K562 (cell line): ENCODE data around the gene PIK3CB. TPM values are rescaled to one million over a fixed set of nuclear protein-coding genes. Genes with fewer than 3 reads are reported as not detected.

Experiments used
- BRD4 ChIP-seq: fragments of 200-600 bp; sonication (generic); IDR thresholded peaks from 2 replicates; pipeline ENCODE4 v1.6.1; 2017; ENCODE audit warnings: inconsistent platforms
- CBX1 ChIP-seq: sonication (generic); IDR thresholded peaks from 2 replicates; pipeline ENCODE4 v1.6.1; 2016; ENCODE audit warnings: antibody characterized with exemption, low read depth, mild to moderate bottlenecking
- CXXC5 ChIP-seq: fragments of 250-450 bp; sonication (Bioruptor Pico); IDR thresholded peaks from 2 replicates; pipeline ENCODE4 v1.8.0; 2022; ENCODE audit warnings: inconsistent platforms, mild to moderate bottlenecking, moderate library complexity
- EHMT2 ChIP-seq: fragments of 450-650 bp; IDR thresholded peaks from 2 replicates; pipeline ENCODE4 v1.6.1; 2018; ENCODE audit warnings: antibody characterized with exemption
- ETV5 ChIP-seq: sonication (generic); formaldehyde crosslinking; IDR thresholded peaks from 2 replicates; pipeline ENCODE4 v1.4.0; 2020; ENCODE audit warnings: low read depth, mild to moderate bottlenecking, missing genetic modification reagents
- HNRNPL ChIP-seq: fragments of 200-400 bp; formaldehyde crosslinking; IDR thresholded peaks from 2 replicates; pipeline ENCODE4 v1.6.1; 2017; ENCODE audit warnings: low read depth, mild to moderate bottlenecking, low read length
- LARP7 ChIP-seq: fragments of 450-650 bp; IDR thresholded peaks from 2 replicates; pipeline ENCODE4 v1.6.1; 2016
- MEF2D ChIP-seq: conservative IDR thresholded peaks from 2 replicates; pipeline ENCODE4 v1.6.1; 2016; ENCODE audit warnings: low read depth, missing genetic modification characterization, missing compliant biosample characterization
- MTF1 ChIP-seq: fragments of 250-450 bp; sonication (Bioruptor Pico); IDR thresholded peaks from 2 replicates; pipeline ENCODE4 v1.9.0; 2021; ENCODE audit warnings: moderate library complexity, mild to moderate bottlenecking, inconsistent platforms, borderline replicate concordance
- MYBL2 ChIP-seq, 2 experiments: fragments of 450-650 bp in 1 of 2; sonication (generic) in 1 of 2; formaldehyde crosslinking in 1 of 2; IDR thresholded peaks; 2 replicates each; pipeline versions ENCODE4 v1.6.1 to v1.8.1; 2017 to 2022; ENCODE audit warnings: borderline replicate concordance in 1 of 2, inconsistent platforms in 1 of 2, low read depth in 1 of 2, mild to moderate bottlenecking in 1 of 2, missing genetic modification reagents in 1 of 2, moderate library complexity in 1 of 2
- NRF1 ChIP-seq, 2 experiments: fragments of 450-650 bp; IDR thresholded peaks in 1 of 2; conservative IDR thresholded peaks in 1 of 2; 2 replicates each; pipeline ENCODE4 v1.6.1; 2014; ENCODE audit warnings: mild to moderate bottlenecking in 2 of 2
- PKNOX1 ChIP-seq: fragments of 450-650 bp; IDR thresholded peaks from 2 replicates; pipeline ENCODE4 v1.6.1; 2016
- RBM25 ChIP-seq: fragments of 200-400 bp; formaldehyde crosslinking; IDR thresholded peaks from 2 replicates; pipeline ENCODE4 v1.6.1; 2018; ENCODE audit warnings: low read length, low read depth, moderate library complexity; ENCODE audit not compliant: severe bottlenecking
- RFX5 ChIP-seq: IDR thresholded peaks from 2 replicates; pipeline ENCODE4 v1.6.1; 2011; ENCODE audit warnings: low read depth, mild to moderate bottlenecking, improper control_type of control experiment, low read length
- RNF2 ChIP-seq: sonication (generic); IDR thresholded peaks from 2 replicates; pipeline ENCODE4 v1.6.1; 2016
- SIN3A ChIP-seq, 2 experiments: fragments of 150-350 bp in 1 of 2; IDR thresholded peaks; 2 replicates each; pipeline ENCODE4 v1.6.1; 2011 to 2016; ENCODE audit warnings: borderline replicate concordance in 2 of 2, low read depth in 2 of 2, low read length in 2 of 2, mild to moderate bottlenecking in 2 of 2, moderate library complexity in 2 of 2; ENCODE audit not compliant: control insufficient read depth in 1 of 2
- polyA plus RNA-seq, 8 experiments: library from polyadenylated mRNA; depleted of rRNA in 4 of 8; stranded (reverse) in 5 of 8; unstranded in 3 of 8; fragments of >200 nt; fragmentation: Nextera tagmentation in 2 of 8; fragmentation: Illumina TruSeq in 1 of 8; extraction: Ambion mirVana in 2 of 8; extraction: Trizol in 1 of 8; gene quantifications; 2 replicates each; pipeline versions ENCODE4 v1.2.1 to v1.2.3, GENCODE V29; 2011 to 2014; ENCODE audit warnings: inconsistent platforms in 1 of 8, missing spikeins in 1 of 8
- total RNA-seq, 7 experiments: library from RNA; depleted of rRNA in 6 of 7; stranded (reverse); fragments of >200 nt in 6 of 7; fragmentation: Illumina TruSeq in 2 of 7; extraction: Trizol in 2 of 7; gene quantifications; 2 replicates each; pipeline versions ENCODE4 v1.2.1 to v1.2.3, GENCODE V29; 2011 to 2021; ENCODE audit warnings: low replicate concordance in 1 of 7
- TF ChIP-seq, protein P1 (sequence below), 2 experiments: fragments of 450-650 bp in 1 of 2; sonication (generic) in 1 of 2; formaldehyde crosslinking in 1 of 2; IDR thresholded peaks; 2 replicates each; pipeline versions ENCODE4 v1.7.1 to v1.9.0; 2016 to 2022; ENCODE audit warnings: inconsistent platforms in 1 of 2, mild to moderate bottlenecking in 1 of 2, missing genetic modification reagents in 1 of 2
- TF ChIP-seq, protein P2 (sequence below): fragments of 250-450 bp; sonication (Bioruptor Pico); IDR thresholded peaks from 2 replicates; pipeline ENCODE4 v1.8.0; 2022; ENCODE audit warnings: inconsistent platforms, mild to moderate bottlenecking, moderate library complexity, borderline replicate concordance

The PIK3CB gene
- total and polyA plus RNA-seq, 9 of the 15 experiments (the other 6 are each of a cell fraction or from before 2014, with no cell fraction given), result 15.3 to 62.6 (median 28.3) TPM

GRCh38 chr3:138863776-138864113, 29.0 kb upstream of the PIK3CB start (continued):
- TF ChIP-seq, protein P1, sequence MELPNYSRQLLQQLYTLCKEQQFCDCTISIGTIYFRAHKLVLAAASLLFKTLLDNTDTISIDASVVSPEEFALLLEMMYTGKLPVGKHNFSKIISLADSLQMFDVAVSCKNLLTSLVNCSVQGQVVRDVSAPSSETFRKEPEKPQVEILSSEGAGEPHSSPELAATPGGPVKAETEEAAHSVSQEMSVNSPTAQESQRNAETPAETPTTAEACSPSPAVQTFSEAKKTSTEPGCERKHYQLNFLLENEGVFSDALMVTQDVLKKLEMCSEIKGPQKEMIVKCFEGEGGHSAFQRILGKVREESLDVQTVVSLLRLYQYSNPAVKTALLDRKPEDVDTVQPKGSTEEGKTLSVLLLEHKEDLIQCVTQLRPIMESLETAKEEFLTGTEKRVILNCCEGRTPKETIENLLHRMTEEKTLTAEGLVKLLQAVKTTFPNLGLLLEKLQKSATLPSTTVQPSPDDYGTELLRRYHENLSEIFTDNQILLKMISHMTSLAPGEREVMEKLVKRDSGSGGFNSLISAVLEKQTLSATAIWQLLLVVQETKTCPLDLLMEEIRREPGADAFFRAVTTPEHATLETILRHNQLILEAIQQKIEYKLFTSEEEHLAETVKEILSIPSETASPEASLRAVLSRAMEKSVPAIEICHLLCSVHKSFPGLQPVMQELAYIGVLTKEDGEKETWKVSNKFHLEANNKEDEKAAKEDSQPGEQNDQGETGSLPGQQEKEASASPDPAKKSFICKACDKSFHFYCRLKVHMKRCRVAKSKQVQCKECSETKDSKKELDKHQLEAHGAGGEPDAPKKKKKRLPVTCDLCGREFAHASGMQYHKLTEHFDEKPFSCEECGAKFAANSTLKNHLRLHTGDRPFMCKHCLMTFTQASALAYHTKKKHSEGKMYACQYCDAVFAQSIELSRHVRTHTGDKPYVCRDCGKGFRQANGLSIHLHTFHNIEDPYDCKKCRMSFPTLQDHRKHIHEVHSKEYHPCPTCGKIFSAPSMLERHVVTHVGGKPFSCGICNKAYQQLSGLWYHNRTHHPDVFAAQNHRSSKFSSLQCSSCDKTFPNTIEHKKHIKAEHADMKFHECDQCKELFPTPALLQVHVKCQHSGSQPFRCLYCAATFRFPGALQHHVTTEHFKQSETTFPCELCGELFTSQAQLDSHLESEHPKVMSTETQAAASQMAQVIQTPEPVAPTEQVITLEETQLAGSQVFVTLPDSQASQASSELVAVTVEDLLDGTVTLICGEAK (IDR thresholded peaks at IDR 0.05), result no peak
- TF ChIP-seq, protein P1 (CRISPR knock-in tag; IDR thresholded peaks at IDR 0.05), result no peak
- TF ChIP-seq CXXC5 (CRISPR knock-in tag) (0 out of 2 replicates have a peak, but pooled peaks have one; percentile 13), ETV5 (CRISPR knock-in tag) (no peak), PKNOX1 (no peak), MTF1 (CRISPR knock-in tag) (no peak), SIN3A (IDR thresholded peaks at IDR 0.05; ENCODE audit: borderline replicate concordance in 2 of 2, control insufficient read depth in 1 of 2, low read depth in 2 of 2, low read length in 2 of 2) (no peak), RBM25 (no peak), CBX1 (peak; percentile 82; the same call in 1 of the 2 replicates), HNRNPL (no peak), RNF2 (no peak), MEF2D (tag) (0 out of 2 replicates have a peak, but pooled peaks have one; percentile 34), MYBL2 (IDR thresholded peaks at IDR 0.05; ENCODE audit: low read depth) (no peak), MYBL2 (CRISPR knock-in tag; IDR thresholded peaks at IDR 0.05; ENCODE audit: borderline replicate concordance) (no peak), LARP7 (no peak), RFX5 (no peak), NRF1 (conservative IDR thresholded peaks at IDR 0.05 in 1 of 2, IDR thresholded peaks at IDR 0.05 in 1 of 2) (no peak), EHMT2 (peak; percentile 7; the same call in 1 of the 2 replicates), BRD4 (no peak)
- TF ChIP-seq, protein P2, sequence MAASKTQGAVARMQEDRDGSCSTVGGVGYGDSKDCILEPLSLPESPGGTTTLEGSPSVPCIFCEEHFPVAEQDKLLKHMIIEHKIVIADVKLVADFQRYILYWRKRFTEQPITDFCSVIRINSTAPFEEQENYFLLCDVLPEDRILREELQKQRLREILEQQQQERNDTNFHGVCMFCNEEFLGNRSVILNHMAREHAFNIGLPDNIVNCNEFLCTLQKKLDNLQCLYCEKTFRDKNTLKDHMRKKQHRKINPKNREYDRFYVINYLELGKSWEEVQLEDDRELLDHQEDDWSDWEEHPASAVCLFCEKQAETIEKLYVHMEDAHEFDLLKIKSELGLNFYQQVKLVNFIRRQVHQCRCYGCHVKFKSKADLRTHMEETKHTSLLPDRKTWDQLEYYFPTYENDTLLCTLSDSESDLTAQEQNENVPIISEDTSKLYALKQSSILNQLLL (CRISPR knock-in tag), result no peak
